Measurements from ENCODE around the gene GDA.

Gene GDA

DNA sequence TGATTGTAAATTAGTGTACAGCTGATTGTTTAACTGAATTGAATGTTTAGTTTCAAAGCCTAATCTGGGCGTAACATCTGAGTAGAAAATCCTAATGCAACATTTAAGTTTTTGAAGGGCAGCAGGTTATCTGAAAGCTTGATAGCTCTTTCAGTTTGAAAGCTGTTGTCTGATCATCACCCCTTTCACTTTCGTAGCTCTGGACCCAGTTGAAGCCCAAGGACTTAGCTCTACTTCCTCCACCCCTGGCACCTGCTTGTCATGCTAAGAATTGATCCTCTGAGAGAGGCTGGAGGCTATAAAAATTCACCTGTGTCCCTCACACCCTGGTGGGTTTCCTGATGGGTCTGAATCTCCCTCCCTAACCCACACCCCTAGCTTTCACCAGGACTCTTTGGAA is 129.7 kb downstream of the GDA start:
- TF ChIP-seq, protein P1, sequence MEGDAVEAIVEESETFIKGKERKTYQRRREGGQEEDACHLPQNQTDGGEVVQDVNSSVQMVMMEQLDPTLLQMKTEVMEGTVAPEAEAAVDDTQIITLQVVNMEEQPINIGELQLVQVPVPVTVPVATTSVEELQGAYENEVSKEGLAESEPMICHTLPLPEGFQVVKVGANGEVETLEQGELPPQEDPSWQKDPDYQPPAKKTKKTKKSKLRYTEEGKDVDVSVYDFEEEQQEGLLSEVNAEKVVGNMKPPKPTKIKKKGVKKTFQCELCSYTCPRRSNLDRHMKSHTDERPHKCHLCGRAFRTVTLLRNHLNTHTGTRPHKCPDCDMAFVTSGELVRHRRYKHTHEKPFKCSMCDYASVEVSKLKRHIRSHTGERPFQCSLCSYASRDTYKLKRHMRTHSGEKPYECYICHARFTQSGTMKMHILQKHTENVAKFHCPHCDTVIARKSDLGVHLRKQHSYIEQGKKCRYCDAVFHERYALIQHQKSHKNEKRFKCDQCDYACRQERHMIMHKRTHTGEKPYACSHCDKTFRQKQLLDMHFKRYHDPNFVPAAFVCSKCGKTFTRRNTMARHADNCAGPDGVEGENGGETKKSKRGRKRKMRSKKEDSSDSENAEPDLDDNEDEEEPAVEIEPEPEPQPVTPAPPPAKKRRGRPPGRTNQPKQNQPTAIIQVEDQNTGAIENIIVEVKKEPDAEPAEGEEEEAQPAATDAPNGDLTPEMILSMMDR (IDR thresholded peaks at IDR 0.05), result no peak

DNA sequence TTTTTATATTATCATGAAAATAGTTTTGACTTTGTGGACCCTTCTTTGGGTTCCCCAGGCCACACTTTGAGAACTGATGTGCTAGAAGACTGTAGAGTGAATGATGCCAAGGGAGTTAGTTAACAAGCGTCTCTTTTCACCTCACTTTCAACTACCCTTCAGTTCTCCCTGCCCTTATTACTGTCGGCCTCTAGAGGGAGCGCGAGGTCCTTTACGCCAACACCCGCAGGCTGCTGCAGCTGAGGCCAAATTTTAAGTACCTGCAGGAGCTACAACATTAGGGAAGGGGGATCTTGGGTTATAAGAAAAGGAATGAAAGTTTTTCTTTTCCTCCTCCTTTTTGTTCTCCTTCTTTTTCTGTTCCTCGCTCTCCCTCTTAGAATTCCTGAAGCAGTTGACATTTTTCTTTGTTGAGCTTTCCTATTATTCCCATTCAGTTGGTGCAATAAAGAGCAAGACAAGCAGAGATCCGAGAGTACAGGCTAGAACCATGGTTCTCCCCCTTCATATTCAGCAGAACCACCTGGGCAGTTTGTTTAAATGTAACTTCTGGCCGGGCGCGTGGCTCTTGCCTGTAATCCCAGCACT is 131.8 kb downstream of the GDA start:
- TF ChIP-seq, protein P1 (IDR thresholded peaks at IDR 0.05), result peak; percentile 92

DNA sequence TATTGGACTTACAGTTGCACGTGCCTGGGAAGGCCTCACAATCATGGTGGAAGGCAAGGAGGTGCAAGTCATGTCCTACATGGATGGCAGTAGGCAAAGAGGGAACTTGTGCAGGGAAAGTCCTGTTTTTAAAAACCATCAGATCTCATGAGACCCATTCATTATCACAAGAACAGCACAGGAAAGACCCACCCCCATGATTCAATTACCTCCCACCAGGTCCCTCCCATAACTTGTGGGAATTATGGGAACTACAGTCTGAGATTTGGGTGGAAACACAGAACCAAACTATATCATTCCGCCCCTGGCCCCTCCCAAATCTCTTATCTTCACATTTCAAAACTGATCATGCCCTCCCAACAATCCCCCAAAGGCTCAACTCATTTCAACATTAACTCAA is 140.2 kb downstream of the GDA start:
- TF ChIP-seq, protein P1 (IDR thresholded peaks at IDR 0.05), result no peak

DNA sequence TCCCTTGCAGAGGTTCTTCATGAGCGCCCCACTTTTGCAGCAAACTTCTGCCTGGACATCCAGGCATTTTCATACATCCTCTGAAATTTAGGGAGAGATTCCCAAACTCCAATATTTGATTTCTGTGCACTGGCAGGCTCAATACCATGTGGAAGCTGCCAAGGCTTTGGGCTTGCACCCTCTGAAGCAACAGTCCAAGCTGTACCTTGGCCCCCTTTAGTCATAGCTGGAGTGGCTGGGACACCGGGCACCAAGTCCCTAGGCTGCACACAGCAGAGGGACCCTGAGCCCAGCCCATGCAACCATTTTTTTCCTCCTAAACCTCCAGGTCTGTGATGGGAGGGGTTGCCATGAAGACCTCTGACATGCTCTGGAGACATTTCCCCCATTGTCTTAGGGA is 141.1 kb downstream of the GDA start:
- TF ChIP-seq, protein P1 (IDR thresholded peaks at IDR 0.05), result no peak

DNA sequence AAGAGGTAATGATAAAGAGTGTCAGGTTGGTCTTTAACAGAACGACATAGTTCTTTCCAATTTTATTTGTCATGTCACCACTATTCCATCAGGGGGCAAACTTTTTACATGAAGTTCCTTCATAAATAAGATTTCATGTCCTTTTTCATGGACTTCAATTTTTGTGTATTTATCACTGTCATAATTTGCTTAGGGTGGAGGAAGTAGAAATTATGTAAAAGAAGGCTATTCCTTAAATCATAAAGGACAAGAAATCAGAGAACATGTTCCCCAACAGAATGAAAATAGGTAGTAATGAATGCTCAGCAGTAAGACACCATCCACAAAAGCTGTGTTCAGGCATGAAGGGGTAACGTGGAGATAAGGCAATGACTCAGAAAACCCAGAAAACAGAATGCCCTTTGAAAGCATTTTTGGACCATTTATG is 143.0 kb downstream of the GDA start:
- TF ChIP-seq, protein P1 (IDR thresholded peaks at IDR 0.05), result peak; percentile 60

DNA sequence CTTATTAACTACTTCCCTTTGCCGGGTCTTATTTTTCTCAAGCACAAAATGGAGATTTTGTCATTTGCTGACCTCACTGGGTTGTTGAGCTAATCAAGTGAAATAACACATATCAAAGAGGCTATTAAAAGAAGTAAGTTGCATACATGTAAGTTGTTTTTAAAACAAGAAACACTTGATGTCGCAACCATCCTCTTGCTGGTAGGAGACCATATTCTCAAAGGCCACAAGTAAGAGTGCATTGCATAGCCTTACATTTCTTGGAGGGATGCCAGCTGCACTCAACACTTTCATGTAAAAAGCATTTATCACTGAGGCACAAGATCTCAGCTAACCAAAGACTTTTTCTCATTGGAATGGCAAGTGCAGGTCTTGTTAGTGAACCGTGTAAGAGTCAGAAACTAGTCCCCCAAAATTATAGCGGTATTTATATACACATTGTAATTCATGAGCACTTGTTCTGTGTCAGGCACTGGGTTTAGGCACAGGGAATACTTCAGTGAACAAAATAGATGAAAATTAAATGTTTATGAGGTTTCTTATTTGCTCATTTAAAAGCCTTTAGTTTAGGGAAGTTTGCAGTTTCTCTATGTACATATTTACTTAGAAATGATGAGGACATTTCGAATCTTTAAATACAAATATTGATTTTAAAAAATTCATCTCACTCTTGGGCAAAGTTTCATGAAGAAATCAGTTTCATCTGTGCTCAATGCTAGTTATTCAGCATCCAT is 143.8 kb downstream of the GDA start:
- TF ChIP-seq, protein P1 (IDR thresholded peaks at IDR 0.05), result no peak

DNA sequence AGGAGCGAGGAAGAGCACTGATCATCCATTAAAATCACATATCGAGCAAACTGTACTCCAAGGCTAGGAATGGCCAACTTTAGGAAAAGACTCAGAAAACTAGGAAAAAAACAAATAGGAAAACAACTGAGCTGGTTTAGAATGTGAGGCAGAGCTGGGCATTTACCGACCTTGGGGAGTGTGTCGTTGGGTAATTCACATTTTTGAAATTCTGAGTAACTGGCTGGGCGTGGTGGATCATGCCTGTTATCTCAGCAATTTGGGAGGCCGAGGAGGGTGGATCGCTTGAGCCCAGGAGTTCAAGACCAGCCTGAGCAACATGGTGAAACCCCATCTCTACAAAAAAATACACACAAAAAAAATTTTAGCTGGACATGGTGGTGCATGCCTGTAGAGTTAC is 145.7 kb downstream of the GDA start:
- TF ChIP-seq, protein P1 (IDR thresholded peaks at IDR 0.05), result no peak
